UCSD-AML1 (cell line): ENCODE results near the gene MAPK14.
"Not testable (repeated sequence)": the region's sequence is repeated elsewhere in the genome, so short reads cannot be mapped to it uniquely, and the experiment has no call there.

Source experiments
- DNase-seq: peaks from one replicate; lab custom pipeline; 2025; ENCODE audit not compliant: unreplicated experiment; lab: John Stamatoyannopoulos, UW

Gene MAPK14

GRCh38 chr6:36068012-36068392 is 40.4 kb downstream of the MAPK14 start:
- DNase-seq = no peak

GRCh38 chr6:36068586-36068985 is 41.0 kb downstream of the MAPK14 start:
- no peak for DNase-seq

- DNase-seq = no peak
Measured at GRCh38 chr6:36069573-36069972, 42.0 kb downstream of the MAPK14 start.

- DNase-seq = no peak
Measured at GRCh38 chr6:36070252-36070651, 42.6 kb downstream of the MAPK14 start.

- DNase-seq = no peak
Measured at GRCh38 chr6:36071281-36071680, 43.7 kb downstream of the MAPK14 start.

GRCh38 chr6:36071714-36072113 is 44.1 kb downstream of the MAPK14 start:
- no peak for DNase-seq

- no peak for DNase-seq
Measured at GRCh38 chr6:36072681-36073080, 45.1 kb downstream of the MAPK14 start.

GRCh38 chr6:36073587-36073986 is 46.0 kb downstream of the MAPK14 start:
- no peak for DNase-seq

- DNase-seq = no peak
Measured at GRCh38 chr6:36075656-36076055, 48.0 kb downstream of the MAPK14 start.

- no peak for DNase-seq
Measured at GRCh38 chr6:36076178-36077063, 48.8 kb downstream of the MAPK14 start.

- DNase-seq = no peak
Measured at GRCh38 chr6:36078159-36078558, 50.6 kb downstream of the MAPK14 start.

- DNase-seq = no peak
Measured at GRCh38 chr6:36079601-36080000, 52.0 kb downstream of the MAPK14 start.

GRCh38 chr6:36082318-36082717 is 54.7 kb downstream of the MAPK14 start:
- DNase-seq = no peak

- DNase-seq = no peak
Measured at GRCh38 chr6:36083446-36083845, 55.8 kb downstream of the MAPK14 start.

GRCh38 chr6:36088204-36088603 is 60.6 kb downstream of the MAPK14 start:
- not testable (repeated sequence) for DNase-seq

GRCh38 chr6:36089048-36089447 is 61.4 kb downstream of the MAPK14 start:
- DNase-seq = no peak

- DNase-seq = no peak
Measured at GRCh38 chr6:36094238-36094637, 66.6 kb downstream of the MAPK14 start.

GRCh38 chr6:36094753-36095496 is 67.3 kb downstream of the MAPK14 start:
- peak; percentile 81 for DNase-seq

GRCh38 chr6:36095497-36096391 is 68.1 kb downstream of the MAPK14 start:
- no peak for DNase-seq

- DNase-seq = no peak
Measured at GRCh38 chr6:36098253-36098919, 70.8 kb downstream of the MAPK14 start.
